Measurements from ENCODE around the gene COL6A2. TPM values are rescaled to one million over a fixed set of nuclear protein-coding genes. Genes with fewer than 3 reads are reported as not detected.

Gene COL6A2
- total and polyA plus RNA-seq, 2 experiments from 2014 or later: 650 to 1,939 TPM

GRCh38 chr21:46128106-46128932 lies 30.4 kb downstream of the COL6A2 start:
- no peak overlapping the region for H3K4me2 ChIP-seq (ENCODE audit: unreplicated experiment)

GRCh38 chr21:46128933-46129571 lies 31.1 kb downstream of the COL6A2 start:
- Histone ChIP-seq H3K79me2 (ENCODE audit: insufficient read depth) (peaks cover 6% of the 10 kb centered on the region; the same call in 1 of the 2 replicates), H3K27ac (no peak overlapping the region), H3K27me3 (replicated peaks; ENCODE audit: insufficient read depth) (no peaks in the 10 kb centered on the region), H3K4me1 (ENCODE audit: insufficient read depth) (no peaks in the 10 kb centered on the region), H3K9ac (no peak overlapping the region), H3K9me2 (ENCODE audit: insufficient read depth) (no peaks in the 10 kb centered on the region), H3K9me3 (ENCODE audit: low read depth) (no peaks in the 10 kb centered on the region), H3K4me3 (no peak overlapping the region), H3F3A (ENCODE audit: insufficient read depth) (peaks cover 55% of the 10 kb centered on the region), H2AFZ (no peak overlapping the region), H3K36me3 (ENCODE audit: low read depth) (peaks cover 24% of the 10 kb centered on the region; the same call in 1 of the 2 replicates), H3K4me2 (ENCODE audit: unreplicated experiment) (no peak overlapping the region), H4K20me1 (ENCODE audit: insufficient read depth) (no peaks in the 10 kb centered on the region)
- WGBS, 2 experiments (ENCODE audit: low coverage in 1 of 2, low lambda C conversion rate in 2 of 2, missing lambda C conversion rate in 2 of 2): 88 to 91% methylated on average over 39 to 45 of the region's 45 CpGs
- TF ChIP-seq EZH2 (IDR thresholded peaks at IDR 0.05; ENCODE audit: insufficient read depth, poor library complexity, severe bottlenecking): no peak
- no peak for TF ChIP-seq EZH2phosphoT487 (IDR thresholded peaks at IDR 0.05; ENCODE audit: insufficient read depth, low read depth)
- in situ Hi-C loops (cut with MboI): no loop called here
- no peak for DNase-seq

More at GRCh38 chr21:46128106-46128932, 30.4 kb downstream of the COL6A2 start:
- H3K36me3 ChIP-seq (ENCODE audit: low read depth): peaks cover 24% of the 10 kb centered on the region; the same call in 1 of the 2 replicates
- in situ Hi-C loops (cut with MboI): no loop called here
- H4K20me1 ChIP-seq (ENCODE audit: insufficient read depth): no peaks in the 10 kb centered on the region
- H3K27me3 ChIP-seq (replicated peaks; ENCODE audit: insufficient read depth): no peaks in the 10 kb centered on the region
- H3K4me3 ChIP-seq: no peak overlapping the region
- H3K9me3 ChIP-seq (ENCODE audit: low read depth): no peaks in the 10 kb centered on the region
- 73 to 74% methylated on average over 23 of the region's 23 CpGs for WGBS, 2 experiments (ENCODE audit: low coverage in 1 of 2, low lambda C conversion rate in 2 of 2, missing lambda C conversion rate in 2 of 2)
- H3K27ac ChIP-seq: no peak overlapping the region
- peak; percentile 48 for DNase-seq
- H3K4me1 ChIP-seq (ENCODE audit: insufficient read depth): no peaks in the 10 kb centered on the region
- H3F3A ChIP-seq (ENCODE audit: insufficient read depth): peaks cover 55% of the 10 kb centered on the region
- H3K9ac ChIP-seq: no peak overlapping the region
- TF ChIP-seq EZH2phosphoT487 (IDR thresholded peaks at IDR 0.05; ENCODE audit: insufficient read depth, low read depth) (no peak), EZH2 (IDR thresholded peaks at IDR 0.05; ENCODE audit: insufficient read depth, poor library complexity, severe bottlenecking) (no peak)
- no peak overlapping the region for H2AFZ ChIP-seq
- peaks cover 11% of the 10 kb centered on the region; the same call in 1 of the 2 replicates for H3K79me2 ChIP-seq (ENCODE audit: insufficient read depth)
- no peaks in the 10 kb centered on the region for H3K9me2 ChIP-seq (ENCODE audit: insufficient read depth)

- no peak for TF ChIP-seq EZH2 (IDR thresholded peaks at IDR 0.05; ENCODE audit: insufficient read depth, poor library complexity, severe bottlenecking)
- TF ChIP-seq EZH2phosphoT487 (IDR thresholded peaks at IDR 0.05; ENCODE audit: insufficient read depth, low read depth): no peak
- DNase-seq: no peak
- WGBS, 2 experiments (ENCODE audit: low coverage in 1 of 2, low lambda C conversion rate in 2 of 2, missing lambda C conversion rate in 2 of 2): 70 to 75% methylated on average over 23 to 27 of the region's 27 CpGs
- H3K9ac ChIP-seq: no peak overlapping the region
- no peaks in the 10 kb centered on the region for H3K4me1 ChIP-seq (ENCODE audit: insufficient read depth)
- no peaks in the 10 kb centered on the region for H4K20me1 ChIP-seq (ENCODE audit: insufficient read depth)
- H3K4me2 ChIP-seq (ENCODE audit: unreplicated experiment): no peak overlapping the region
- H3K79me2 ChIP-seq (ENCODE audit: insufficient read depth): no peaks in the 10 kb centered on the region
- no peak overlapping the region for H2AFZ ChIP-seq
- no peak overlapping the region for H3K27ac ChIP-seq
- no peaks in the 10 kb centered on the region for H3K9me2 ChIP-seq (ENCODE audit: insufficient read depth)
- in situ Hi-C loops (cut with MboI): no loop called here
- no peaks in the 10 kb centered on the region for H3K27me3 ChIP-seq (replicated peaks; ENCODE audit: insufficient read depth)
- no peaks in the 10 kb centered on the region for H3K9me3 ChIP-seq (ENCODE audit: low read depth)
- H3K4me3 ChIP-seq: no peak overlapping the region
- peaks cover 16% of the 10 kb centered on the region; the same call in 1 of the 2 replicates for H3K36me3 ChIP-seq (ENCODE audit: low read depth)
- H3F3A ChIP-seq (ENCODE audit: insufficient read depth): peaks cover 55% of the 10 kb centered on the region
Measured at GRCh38 chr21:46129846-46130651, 32.1 kb downstream of the COL6A2 start.

All from GM23248 (cell line).